GM12891 (cell line): ENCODE measurements around the gene FZR1.

Source experiments
- POLR2A ChIP-seq: IDR thresholded peaks from 2 replicates; pipeline ENCODE4 v1.6.1; 2011; ENCODE audit warnings: low read depth, low read length, control low read depth
- POLR2AphosphoS5 ChIP-seq: IDR thresholded peaks from 2 replicates; pipeline ENCODE4 v1.6.1; 2011; ENCODE audit warnings: low read depth, low read length, control low read depth

DNA sequence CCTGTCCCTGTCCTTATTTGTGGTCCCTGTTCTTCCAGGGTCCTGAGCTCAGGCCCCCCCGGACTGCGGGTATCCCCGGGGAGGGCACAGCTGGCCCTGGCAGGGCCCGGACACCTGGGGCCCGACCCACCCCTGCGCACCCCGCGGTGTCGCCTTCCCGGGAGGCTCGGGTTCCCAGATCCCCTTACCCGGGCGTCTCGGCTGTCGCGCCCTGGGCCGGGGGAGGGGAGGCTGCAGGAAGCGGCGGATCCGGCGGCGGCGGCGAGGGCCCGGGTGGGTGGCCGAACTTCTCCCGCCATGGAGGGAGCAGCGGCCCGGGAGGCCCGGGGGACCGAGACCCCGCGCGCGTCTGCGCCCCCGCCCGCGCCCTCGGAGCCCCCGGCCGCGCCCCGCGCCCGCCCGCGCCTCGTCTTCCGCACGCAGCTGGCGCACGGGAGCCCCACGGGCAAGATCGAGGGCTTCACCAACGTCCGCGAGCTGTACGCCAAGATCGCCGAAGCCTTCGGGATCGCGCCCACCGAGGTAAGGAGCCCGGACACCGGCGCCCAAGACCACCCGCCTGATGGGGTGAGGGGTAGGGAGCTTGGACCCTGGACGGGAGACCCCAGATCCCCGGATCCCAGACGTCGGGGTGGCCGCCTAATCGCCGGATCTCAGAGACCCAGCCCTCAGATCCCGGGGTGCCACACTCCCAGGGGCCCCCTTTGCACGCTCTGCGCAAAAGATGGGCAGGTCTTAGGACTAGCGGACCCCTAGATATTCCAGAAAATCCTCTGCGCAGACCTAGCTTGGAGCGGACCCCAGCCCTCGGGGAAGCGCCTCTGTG is 79.4 kb downstream of the FZR1 start, which contains the start of gene GIPC3:
- no peak for TF ChIP-seq POLR2A
- TF ChIP-seq POLR2AphosphoS5, result no peak
